Measurements from ENCODE around the gene KCTD17. TPM values are rescaled to one million over a fixed set of nuclear protein-coding genes. Genes with fewer than 3 reads are reported as not detected.
A peak's percentile ranks its signal among the peaks of the same experiment; 100 is the strongest.

Gene KCTD17
- total RNA-seq, 1 donor from 2014 or later, result 24.2 TPM

- no peak overlapping the region for H3K4me3 ChIP-seq
- TF ChIP-seq, protein P1, sequence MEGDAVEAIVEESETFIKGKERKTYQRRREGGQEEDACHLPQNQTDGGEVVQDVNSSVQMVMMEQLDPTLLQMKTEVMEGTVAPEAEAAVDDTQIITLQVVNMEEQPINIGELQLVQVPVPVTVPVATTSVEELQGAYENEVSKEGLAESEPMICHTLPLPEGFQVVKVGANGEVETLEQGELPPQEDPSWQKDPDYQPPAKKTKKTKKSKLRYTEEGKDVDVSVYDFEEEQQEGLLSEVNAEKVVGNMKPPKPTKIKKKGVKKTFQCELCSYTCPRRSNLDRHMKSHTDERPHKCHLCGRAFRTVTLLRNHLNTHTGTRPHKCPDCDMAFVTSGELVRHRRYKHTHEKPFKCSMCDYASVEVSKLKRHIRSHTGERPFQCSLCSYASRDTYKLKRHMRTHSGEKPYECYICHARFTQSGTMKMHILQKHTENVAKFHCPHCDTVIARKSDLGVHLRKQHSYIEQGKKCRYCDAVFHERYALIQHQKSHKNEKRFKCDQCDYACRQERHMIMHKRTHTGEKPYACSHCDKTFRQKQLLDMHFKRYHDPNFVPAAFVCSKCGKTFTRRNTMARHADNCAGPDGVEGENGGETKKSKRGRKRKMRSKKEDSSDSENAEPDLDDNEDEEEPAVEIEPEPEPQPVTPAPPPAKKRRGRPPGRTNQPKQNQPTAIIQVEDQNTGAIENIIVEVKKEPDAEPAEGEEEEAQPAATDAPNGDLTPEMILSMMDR (IDR thresholded peaks at IDR 0.05), result no peak
- peaks cover 63% of the 10 kb centered on the region for H3K4me1 ChIP-seq
- peaks cover 8% of the 10 kb centered on the region for H3K36me3 ChIP-seq
- H3K27ac ChIP-seq, result no peak overlapping the region
- no peaks in the 10 kb centered on the region for H3K27me3 ChIP-seq (ENCODE audit: low read depth)
- ATAC-seq (no peak), DNase-seq (no peak)
- intact Hi-C loops (cut with DNase I), result no loop called here
- no peaks in the 10 kb centered on the region for H3K9me3 ChIP-seq
These were observed 34.2 kb upstream of the KCTD17 start for GRCh38 chr22:37017356-37017755.

DNA sequence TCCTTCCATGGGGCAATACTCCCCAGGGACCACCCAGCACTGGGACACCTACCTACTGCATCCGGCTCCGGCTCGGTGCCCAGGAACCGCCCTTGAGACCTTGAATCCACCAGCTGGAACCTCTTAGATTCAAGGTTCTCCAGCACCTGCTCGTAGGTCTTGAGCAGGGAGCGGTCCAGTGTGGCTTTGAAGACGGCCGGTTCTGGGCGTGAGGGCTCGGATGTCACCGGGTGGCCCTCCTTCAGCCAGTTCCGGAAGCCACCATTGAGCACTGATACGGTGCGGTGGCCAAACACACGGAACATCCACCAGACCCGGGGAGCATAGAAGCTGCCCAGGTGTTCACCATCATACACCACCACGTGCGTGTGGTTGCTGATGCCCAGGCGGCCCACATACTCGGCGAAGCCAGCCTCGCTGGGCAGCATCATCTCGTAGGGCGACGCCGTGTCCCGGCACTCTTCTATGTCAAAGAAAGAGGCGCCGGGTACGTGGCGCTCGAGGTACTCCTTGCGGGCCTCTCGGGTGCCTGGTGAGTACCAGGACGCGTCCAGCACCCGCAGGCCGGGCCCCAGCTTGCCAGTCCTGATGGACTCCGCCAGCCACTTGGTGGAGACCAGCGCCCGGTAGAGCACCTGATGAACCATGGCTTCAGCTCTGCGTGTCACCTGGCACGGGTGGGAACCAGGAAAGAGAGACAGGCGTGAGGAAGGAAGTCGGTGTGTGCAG, 33.3 kb upstream of the KCTD17 start:
- intact Hi-C loops (cut with DNase I), result no loop called here
- peak in 1 of 2 donors; percentile 7 for ATAC-seq
- H3K27me3 ChIP-seq (ENCODE audit: low read depth), result no peaks in the 10 kb centered on the region
- no peak for DNase-seq
- H3K4me3 ChIP-seq, result peak overlapping the region; percentile 94
- H3K9me3 ChIP-seq, result no peaks in the 10 kb centered on the region
- TF ChIP-seq, protein P1 (IDR thresholded peaks at IDR 0.05), result no peak
- H3K4me1 ChIP-seq, result peaks cover 69% of the 10 kb centered on the region
- H3K36me3 ChIP-seq, result peaks cover 8% of the 10 kb centered on the region
- H3K27ac ChIP-seq, result peak overlapping the region; percentile 91

GRCh38 chr22:37018815-37019308, 32.7 kb upstream of the KCTD17 start:
- intact Hi-C loops (cut with DNase I), result no loop called here
- DNase-seq (peak; percentile 76), ATAC-seq (peak; percentile 41 to 48)
- peaks cover 69% of the 10 kb centered on the region for H3K4me1 ChIP-seq
- TF ChIP-seq, protein P1 (IDR thresholded peaks at IDR 0.05), result no peak
- peak overlapping the region; percentile 91 for H3K27ac ChIP-seq
- peaks cover 8% of the 10 kb centered on the region for H3K36me3 ChIP-seq
- no peaks in the 10 kb centered on the region for H3K9me3 ChIP-seq
- H3K4me3 ChIP-seq, result peak overlapping the region; percentile 94
- H3K27me3 ChIP-seq (ENCODE audit: low read depth), result no peaks in the 10 kb centered on the region

DNA sequence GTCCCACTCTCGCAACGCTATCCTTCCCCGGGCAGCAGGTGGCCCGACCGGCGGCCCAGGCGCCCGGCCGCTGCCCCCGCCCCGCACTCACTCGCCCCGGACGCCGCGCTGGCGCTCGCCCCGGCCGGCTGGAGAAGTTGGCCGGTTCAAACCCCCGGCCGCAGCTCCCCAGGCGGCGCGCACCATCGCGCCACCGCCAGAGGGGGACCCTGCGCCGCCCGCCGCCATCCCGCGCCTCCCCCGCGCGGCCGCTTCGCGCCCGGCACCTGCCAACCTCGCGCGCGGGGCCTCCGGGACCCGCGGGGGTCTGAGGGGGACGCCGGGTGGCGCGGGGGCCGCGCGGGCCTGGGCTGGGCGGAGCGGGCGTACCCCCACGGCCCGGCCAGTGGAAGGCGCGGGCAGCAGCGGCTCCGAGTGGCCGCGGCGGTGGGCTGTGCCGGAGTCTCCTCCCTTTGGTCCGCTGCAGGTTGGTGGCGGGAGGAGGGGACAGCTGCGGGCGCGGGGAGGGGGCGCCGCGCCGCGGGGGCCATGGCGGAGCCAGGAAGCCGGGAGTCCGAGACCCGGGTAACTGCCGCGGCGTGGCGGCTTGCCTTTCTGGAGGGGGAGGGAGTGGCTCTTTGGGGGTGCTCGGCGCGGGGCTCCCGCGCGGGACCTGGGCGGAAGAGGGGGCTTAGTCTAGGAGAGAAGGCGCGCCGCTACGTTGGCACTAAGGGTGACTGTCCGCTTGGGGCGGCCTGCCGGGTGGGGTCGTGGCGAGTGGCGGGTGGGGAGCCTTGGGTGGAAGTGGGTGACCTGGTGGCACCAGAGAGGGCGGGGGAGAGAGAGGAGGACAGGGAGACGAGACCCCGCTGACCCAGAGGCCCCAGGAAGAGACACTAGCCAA, 32.0 kb upstream of the KCTD17 start, which contains the start of the genes MPST and TST:
Gene MPST (plus strand): TSS at position 434 of the 883 bp plus-strand sequence. CDS start 95 bp downstream, at position 529.
Gene TST (minus strand): TSS at position 139 of the 883 bp plus-strand sequence. CDS start 715 bp downstream, outside the sequence.
- intact Hi-C loops (cut with DNase I), result no loop called here

GRCh38 chr22:37020192-37020479, 31.4 kb upstream of the KCTD17 start:
- Histone ChIP-seq H3K4me1 (peaks cover 71% of the 10 kb centered on the region), H3K9me3 (no peaks in the 10 kb centered on the region), H3K36me3 (peaks cover 19% of the 10 kb centered on the region), H3K27me3 (ENCODE audit: low read depth) (no peaks in the 10 kb centered on the region), H3K4me3 (peak overlapping the region; percentile 94), H3K27ac (peak overlapping the region; percentile 91)
- intact Hi-C loops (cut with DNase I), result no loop called here
- peak; percentile 32 to 57 for ATAC-seq
- TF ChIP-seq, protein P1 (IDR thresholded peaks at IDR 0.05), result no peak
- DNase-seq, result no peak

More for the DNA sequence above, 32.0 kb upstream of the KCTD17 start, which contains the start of the genes MPST and TST:
- ATAC-seq (peak; percentile 89), DNase-seq (peak; percentile 89)
- TF ChIP-seq, protein P1 (IDR thresholded peaks at IDR 0.05), result peak; percentile 7
- peaks cover 13% of the 10 kb centered on the region for H3K36me3 ChIP-seq
- H3K9me3 ChIP-seq, result no peaks in the 10 kb centered on the region
- H3K4me3 ChIP-seq, result peak within 1 kb of the TSS; percentile 94
- peaks cover 70% of the 10 kb centered on the region for H3K4me1 ChIP-seq
- no peaks in the 10 kb centered on the region for H3K27me3 ChIP-seq (ENCODE audit: low read depth)
- peak within 1 kb of the TSS; percentile 91 for H3K27ac ChIP-seq
